ENCODE results near the gene ZNF765.
A peak's percentile ranks its signal among the peaks of the same experiment; 100 is the strongest.
"Not testable (repeated sequence)": the region's sequence is repeated elsewhere in the genome, so short reads cannot be mapped to it uniquely, and the experiment has no call there.

ZNF765 gene

DNA sequence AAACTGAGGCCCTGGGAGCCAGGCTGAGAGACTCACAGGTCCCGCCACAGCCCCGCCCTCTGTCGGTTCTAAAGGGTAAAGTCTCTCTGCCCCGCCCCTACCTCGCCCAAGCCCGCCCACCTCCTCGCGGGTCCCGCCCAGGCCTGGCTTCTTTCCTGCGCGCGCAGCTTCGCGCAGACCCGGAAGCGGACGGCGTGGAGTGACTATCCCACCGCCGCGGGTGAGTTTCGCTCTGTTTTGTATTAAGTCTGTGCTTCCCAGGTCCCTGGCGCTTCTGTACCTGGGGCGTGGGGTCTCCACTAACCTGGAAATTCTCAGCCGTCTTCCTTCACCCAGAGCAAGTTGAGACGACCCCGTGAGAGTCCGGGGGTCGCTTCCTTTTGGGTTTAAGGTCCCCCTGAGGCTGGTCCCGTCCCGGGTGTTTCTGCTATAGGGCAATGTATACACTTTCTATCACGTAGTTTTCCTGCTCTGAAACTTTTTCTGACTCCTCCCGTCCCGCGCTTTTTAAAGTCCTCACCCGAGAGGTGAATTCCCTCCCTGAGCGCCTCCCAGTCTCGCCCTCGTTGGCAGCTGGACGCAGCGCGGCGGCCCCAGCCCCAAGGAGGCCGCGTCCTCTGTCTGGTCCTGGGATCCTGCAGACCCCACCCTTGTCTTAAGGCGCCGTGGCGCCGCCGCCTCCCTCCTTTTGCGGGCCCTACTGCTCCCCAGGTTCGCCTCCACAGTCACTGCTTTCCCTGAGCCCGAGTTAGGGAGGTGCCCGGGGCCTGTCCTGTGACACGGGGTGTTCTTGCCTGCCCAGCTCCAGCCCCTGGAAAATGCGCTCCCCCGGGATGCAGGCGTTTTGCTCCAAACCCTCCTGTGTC lies at the start of gene ZNF765:
Gene ZNF765, plus strand, starts transcription at position 176 of the 866 bp plus-strand sequence. CDS start 2,867 bp downstream, outside the sequence.
- DNase-seq = peak; percentile 59

DNA sequence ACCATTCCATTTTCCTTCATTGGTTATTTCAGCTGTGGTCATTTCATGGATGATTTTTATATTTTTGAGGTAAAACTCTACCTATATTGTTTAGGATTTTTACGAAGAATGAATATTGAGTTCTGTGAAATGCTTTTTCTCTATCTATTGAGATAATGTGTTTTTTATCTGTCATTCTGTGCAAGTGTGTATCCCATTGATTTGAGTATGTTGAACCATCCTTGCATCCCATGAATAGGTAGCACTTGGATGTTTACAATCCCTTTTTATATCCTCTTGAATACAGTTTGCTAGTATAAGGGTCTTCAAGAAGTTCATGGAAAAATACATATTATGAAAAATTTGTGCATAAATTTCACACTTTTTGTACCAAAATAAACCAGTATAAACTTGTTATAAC lies 39.2 kb upstream of the ZNF765 start:
- DNase-seq = no peak

DNA sequence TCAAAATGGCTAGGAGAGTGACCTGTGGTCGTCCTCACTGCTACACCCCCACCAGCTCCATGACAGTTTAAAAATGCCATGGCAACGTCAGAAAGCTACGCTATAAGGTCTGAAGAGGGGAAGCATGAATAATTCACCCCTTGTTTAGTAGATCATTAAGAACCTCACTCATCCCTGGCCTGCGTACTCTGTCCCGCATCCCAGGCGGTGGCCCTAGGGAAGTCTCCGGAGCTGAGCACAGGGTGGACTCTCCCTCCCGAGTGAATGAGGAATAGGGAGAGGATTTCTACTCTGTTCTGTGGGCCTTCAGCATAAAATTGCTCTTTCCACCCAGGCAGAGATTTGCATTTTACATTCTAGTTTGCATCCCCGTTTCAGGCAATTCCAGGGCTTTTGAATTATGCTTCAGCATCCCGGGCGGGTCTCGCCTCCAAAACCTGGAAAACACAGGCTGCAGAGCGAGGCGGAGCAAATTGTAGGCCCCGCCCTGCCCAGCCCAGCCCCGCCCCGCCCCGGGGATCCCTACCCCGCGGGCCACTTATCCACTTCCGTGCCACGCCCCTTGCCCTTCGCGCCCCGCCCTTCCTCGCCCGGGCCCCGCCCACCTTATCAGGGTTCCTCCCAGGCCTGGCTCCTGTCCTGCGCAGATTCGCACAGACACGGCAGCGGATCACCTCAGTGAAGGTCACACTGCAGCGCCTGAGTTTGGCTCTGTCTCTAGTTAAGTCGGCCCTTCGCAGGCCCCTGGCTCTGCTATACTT lies 36.9 kb upstream of the ZNF765 start:
- no peak for DNase-seq

DNA sequence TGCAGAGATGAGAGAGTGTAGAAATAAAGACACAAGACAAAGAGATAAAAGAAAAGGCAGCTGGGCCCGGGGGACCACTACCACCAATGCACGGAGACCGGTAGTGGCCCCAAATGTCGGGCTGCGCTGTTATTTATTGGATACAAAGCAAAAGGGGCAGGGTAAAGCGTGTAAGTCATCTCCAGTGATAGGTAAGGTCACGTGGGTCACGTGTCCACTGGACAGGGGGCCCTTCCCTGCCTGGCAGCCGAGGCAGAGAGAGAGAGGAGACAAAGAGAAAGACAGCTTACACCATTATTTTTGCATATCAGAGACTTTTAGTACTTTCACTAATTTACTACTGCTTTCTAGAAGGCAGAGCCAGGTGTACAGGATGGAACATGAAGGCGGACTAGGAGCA lies 34.9 kb upstream of the ZNF765 start:
- DNase-seq = not testable (repeated sequence)

DNA sequence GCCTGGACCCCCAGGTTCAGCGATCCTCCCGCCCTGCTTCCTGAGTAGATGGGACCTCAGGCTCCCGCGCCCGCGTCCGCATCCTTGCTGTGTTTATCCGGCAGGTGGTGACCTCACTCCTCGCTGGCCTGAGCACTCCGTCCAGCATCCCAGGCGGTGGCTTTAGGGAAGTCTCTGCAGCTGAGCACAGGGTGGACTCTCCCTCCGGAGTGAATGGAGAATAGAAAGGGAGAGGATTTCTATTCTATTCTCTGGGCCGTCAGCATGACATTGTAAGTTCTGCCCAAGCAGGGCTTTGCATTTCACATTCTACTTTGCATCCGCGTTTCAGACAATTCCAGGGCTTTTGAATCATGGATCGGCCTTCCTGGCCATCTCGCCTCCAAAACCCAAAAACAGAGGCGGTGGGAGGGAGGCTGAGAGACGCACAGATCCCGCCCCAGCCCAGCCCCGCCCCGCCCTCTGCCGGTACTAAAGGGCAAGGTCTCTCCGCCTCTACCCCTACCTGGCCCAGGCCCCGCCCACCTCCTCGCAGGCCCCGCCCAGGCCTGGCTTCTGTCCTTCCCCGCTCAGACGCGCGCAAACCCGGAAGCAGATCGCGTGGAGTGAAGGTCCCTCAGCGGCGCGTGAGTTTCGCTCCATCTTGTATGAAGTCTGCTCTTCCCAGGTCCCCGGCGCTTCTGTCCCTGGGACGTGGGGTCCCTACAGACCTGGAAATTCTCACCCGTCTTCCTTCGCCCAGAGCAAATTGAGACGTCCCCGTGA lies 29.6 kb upstream of the ZNF765 start, which contains the start of gene ZNF525:
Gene ZNF525, plus strand, starts transcription at position 572 of the 765 bp plus-strand sequence. CDS start 6,577 bp downstream, outside the sequence.
- no peak for DNase-seq

DNA sequence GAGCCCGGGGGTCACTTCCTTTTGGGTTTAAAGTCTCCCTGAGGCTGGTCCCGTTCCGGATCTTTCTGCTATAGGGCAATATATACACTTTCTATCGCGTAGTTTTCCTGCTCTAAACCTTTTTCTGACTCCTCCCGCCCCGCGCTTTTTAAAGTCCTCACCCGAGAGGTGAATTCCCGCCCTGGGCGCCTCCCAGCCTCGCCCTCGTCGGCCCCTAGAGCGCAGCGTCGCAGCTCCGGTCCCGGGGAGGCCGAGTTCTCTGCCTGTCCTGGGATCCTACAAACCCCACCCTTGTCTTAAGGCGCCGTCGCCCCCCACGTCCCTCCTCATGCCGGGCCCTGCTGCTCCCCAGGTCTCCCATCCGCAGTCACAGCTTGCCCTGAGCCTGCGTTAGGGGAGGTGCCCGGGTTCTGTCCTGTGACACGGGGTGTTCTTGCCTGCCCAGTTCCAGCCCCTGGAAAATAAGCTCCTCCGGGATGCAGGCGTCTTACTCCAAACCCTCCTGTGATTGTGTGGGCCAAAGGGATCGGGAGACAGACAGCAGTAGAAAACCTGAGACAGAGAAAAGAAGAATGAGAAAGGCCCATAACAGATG lies 29.0 kb upstream of the ZNF765 start:
- no peak for DNase-seq

DNA sequence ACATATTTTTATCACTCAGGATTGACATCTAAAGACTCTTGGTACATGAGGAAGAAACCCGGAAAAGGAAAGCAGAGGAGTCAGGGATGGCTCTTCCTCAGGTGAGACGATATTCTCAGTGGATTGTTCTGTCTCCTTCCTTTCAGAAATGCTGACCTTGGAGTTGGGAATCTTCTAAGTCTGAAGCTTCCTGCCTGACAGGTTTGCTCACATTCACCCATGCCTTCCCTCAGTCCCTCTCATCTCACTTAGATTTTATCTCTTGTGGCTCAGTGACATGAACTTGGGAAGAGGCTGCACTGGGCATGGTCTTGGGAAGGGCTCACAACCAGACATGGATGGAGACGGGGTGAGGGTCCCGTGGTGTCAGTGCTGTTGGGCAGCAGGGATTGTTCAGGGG lies 22.8 kb upstream of the ZNF765 start:
- DNase-seq = no peak

DNA sequence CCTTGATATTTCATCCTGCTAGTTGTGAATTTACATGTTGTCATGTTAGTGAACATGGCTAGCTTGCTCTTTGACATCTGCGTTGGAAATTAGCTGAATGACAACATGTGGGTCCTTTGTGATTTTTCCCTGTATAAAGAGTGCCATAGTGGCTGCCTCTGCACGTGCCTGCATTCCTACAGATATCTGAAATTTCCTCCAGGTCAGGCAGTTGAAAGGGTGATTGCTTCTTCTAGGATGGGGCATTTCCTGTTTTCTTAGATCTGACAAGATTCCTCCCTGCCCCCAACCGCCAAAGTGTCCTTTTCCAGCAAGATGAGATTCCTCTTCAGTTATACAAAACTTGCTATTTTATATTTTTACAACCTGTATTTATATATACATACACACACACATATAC lies 20.7 kb upstream of the ZNF765 start:
- DNase-seq = no peak

DNA sequence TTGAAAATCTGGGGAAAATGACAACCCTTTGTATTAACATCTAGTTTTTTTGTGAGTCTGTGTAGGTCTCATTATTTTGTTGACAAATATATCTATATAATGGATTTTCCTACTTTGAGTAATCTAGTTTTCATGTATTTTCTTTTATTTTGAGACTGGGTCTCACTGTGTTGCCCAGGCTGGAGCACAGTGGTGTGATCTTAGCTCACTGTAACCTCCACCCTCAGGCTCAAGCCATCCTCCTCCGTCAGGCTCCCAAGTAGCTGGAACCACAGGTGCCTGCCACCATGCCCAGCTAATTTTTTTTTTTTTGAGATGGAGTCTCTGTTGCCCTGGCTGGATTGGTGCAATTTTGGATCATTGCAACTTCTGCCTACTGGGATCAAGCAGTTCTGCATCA lies 20.2 kb upstream of the ZNF765 start:
- DNase-seq = no peak

DNA sequence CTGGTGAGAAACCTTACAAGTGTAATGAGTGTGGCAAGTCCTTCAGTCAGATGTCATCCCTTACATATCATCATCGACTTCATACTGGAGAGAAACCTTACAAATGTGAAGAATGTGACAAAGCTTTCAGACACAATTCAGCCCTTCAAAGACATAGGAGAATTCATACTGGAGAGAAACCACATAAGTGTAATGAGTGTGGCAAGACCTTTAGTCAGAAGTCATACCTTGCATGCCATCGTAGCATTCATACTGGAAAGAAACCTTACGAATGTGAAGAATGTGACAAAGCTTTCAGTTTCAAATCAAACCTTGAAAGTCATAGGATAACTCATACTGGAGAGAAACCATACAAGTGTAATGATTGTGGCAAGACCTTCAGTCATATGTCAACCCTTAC lies 13.6 kb upstream of the ZNF765 start:
- no peak for DNase-seq

DNA sequence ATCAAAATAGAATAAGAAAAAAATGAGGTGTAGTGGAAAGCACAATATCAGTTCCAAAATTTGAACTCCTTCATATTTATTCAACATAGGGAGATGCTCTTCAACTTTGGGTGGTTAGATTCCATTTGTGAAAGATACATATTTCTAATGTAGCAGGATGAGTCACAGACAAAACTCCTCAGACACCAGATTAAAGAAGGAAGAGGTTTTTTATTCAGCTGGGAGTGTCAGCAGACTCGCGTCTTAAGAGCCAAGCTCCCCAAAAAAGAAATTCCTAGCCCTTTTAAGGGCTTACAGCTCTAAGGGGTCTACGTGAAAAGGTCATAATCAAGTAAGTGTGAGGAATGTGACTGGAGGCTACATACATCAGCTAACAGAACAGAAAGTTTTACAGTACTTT lies 6.8 kb upstream of the ZNF765 start:
- no peak for DNase-seq

DNA sequence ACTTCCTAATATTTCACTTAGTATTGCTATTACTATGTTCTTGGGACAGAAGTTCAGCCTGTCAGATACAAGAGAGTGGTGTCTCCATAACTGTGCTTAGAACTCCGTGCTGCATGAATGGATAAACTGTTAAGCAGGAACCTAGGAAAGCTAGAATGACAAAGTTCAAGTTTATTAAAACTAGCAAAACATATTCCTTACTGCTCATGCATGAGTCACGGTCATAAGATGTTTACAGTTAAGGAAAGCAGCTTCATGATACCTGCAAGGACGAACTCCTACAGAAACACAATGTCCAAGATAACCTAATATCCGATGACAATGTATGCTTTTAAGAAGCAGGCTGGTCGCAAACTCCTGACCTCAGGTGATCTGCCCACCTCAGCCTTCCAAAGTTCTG lies 6.0 kb upstream of the ZNF765 start:
- no peak for DNase-seq

DNA sequence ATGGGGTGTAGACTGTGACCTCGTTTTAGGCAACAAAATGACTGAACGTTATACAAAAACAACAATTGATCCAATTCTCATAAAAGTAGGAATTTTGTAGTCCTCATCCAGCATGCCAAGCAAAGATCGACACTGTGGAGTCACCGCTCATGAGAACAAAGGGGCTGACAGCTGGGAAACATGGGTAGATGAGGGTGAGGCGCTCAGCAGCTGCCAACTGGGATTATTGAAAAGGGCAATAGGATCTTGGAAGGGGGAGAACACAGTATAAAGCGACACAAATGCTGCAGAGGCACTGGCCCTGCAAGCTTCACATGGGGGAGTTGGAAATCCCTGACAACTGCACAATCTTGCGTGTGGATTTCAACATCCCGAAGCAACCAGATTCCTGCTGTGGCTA lies 5.4 kb upstream of the ZNF765 start:
- DNase-seq = no peak

DNA sequence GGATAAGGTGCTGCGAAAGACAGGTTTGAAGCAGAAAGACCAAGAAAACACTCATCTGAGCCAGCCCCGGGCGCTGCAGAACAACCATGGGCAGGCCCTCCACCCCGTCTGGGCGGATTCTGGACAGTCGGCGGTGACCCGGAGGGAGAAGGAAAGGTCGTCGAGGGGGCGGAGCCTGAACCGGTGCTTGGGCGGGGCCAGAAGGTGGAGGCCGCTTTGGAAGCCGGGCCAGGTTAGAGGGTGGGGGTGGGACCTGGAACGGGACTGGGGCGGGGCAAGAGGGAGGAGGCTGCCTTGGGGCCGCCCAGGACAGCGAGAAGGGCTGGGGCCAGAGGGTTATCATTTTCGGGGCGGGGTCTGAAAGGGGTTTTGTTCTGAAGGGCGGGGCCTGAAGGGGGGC lies 5.0 kb upstream of the ZNF765 start:
- no peak for DNase-seq

DNA sequence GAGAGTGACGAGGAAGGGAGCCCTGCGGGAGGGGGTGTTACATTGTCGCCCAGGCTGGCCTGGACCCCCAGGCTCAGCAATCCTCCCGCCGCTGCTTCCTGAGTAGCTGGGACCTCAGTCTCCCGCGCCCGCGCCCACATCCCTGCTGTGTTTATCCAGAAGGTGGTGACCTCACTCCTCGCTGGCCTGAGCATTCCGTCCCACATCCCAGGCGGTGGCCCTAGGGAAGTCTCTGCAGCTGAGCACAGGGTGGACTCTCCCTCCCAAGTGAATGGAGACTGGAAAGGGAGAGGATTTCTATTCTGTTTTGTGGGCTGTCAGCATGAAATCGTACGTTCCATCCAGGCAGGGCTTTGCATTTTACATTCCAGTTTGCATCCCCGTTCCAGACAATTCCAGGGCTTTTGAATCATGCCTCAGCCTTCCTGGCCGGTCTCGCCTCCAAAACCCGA lies 401 bp upstream of the ZNF765 start:
- no peak for DNase-seq

DNA sequence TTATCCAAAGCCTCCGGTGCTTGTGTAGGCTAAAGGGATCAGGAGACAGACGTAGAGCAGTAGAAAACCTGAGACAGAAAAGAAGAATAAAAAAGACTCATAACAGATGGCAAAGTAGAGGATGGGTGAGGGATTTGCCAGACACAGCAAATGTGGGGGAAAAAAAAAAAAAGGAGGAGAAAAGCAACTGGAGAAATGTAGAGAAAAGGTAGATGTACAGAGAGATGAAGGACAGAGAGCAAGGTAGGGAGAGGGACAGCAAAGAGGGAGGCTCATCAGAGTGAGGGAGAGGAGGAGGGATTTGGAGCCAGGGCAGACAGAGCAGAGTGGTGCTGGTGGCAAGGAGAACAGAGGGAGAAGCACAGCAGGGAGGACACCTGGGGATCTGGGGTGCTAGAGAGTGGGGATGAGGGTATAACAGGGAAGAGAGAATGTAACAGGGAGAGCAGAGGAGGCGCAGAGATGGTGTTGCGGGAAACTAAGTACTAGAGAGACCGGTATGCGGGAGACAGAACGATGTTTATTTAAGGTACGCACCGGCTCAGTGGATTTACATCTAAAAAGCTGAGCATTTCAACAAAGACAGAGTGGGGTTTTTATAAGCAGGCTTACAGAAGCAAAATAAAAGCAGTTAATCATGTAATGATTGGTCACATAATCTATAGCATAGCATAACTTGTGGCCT lies 1.0 kb downstream of the ZNF765 start:
- DNase-seq = not testable (repeated sequence)

DNA sequence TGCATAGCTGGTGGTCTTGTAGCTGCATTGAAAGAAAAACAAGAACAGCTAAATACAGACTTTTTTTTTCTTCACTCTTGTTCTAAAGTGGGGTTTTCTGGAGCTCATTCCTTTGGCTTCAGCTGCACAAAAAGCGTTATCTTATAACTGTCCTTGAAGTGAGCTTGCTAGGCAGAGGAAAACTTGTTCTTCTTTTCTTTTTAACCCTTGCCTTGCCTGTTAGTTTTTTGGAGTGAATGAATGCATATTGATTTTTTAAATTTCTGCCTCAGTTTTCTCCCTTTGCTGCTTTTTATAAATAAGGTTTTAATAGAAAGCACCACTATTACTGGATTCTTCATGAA lies 1.5 kb downstream of the ZNF765 start:
- DNase-seq = no peak

DNA sequence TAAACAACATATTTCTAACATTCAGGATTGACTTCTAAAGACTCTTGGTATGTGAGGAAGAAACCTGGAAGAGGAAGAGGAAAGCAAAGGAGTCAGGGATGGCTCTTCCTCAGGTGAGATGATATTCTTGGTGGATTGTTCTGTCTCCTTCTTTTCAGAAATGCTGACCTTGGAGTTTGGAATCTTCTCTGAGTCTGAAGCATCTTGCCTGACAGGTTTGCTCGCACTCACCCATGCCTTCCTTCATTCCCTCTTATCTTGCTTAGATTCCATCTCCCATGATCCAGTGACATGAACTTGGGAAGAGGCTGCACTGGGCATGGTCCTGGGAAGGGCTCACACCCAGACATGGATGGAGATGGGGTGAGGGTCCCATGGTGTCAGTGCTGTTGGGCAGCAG lies 3.0 kb downstream of the ZNF765 start:
- DNase-seq = not testable (repeated sequence)

DNA sequence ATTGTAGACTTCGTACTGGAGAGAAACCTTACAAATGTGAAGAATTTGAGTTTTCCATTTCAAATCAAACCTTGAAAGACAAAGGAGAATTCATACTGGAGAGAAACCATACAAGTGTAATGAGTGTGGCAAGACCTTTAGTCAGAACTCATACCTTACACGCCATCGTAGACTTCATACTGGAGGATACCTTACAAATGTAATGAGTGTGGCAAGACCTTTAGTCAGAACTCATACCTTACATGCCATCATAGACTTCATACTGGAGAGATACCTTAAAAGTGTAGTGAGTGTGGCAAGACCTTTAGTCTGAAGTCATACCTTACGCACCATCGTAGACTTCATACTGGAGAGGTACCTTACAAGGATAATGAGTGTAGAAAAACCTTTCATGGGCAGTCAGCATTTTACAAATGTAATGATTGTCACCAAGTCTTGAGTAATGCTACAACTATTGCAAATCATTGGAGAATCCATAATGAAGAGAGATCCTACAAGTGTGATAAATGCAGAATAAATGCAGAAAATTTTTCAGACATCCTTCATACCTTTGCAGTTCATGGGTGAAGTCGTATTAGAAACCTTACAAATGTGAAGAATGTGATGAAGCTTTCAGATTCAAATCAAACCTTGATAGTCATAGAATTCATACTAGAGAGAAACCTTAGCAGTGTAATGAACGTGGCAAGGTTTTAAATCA lies 14.7 kb downstream of the ZNF765 start:
- no peak for DNase-seq

DNA sequence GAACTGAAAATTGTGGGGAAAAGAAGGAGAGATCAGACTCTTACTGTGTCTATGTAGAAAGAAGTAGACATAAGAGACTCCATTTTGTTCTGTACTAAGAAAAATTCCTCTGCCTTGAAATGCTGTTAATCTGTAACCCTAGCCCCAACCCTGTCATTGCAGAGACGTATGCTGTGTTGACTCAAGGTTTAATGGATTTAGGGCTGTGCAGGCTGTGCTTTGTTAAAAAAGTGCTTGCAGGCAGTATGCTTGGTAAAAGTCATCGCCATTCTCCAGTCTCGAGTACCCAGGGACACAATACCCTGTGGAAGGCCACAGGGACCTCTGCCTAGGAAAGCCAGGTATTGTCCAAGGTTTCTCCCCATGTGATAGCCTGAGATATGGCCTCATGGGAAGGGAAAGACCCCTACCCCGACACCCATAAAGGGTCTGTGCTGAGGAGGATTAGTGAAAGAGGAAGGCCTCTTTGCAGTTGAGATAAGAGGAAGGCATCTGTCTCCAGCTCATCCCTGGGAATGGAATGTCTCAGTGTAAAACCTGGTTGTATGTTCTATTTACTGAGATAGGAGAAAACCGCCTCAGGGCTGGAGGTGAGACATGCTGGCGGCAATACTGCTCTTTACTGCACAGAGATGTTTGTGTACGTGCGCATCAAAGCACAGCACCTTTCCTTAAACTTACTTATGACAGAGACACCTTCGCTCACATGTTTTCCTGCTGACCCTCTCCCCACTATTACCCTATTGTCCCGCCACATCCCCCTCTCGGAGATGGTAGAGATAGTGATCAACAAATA lies 25.8 kb downstream of the ZNF765 start:
- not testable (repeated sequence) for DNase-seq

DNA sequence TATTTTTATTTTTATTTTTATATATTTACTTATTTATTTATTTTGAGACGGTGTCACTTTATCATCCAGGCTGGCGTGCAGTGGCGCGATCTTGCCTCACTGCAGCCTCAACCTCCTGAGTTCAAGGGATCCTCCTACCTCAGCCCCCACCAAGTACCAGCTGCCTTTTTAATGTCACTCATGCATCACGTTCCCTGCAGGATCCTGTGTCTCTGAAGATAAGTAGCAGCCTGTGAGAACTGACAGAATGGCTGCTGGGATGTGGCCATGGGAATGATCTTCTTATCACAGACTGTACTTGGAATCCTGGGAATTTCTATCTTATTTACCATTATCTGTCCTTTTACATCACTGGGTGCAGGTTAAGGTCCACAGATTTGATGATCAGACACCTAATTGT lies 27.6 kb downstream of the ZNF765 start:
- DNase-seq = no peak
